Measurements from ENCODE around the gene GPA33. TPM values are rescaled to one million over a fixed set of nuclear protein-coding genes. Genes with fewer than 3 reads are reported as not detected.
A peak's percentile ranks its signal among the peaks of the same experiment; 100 is the strongest.

GPA33 gene
- total RNA-seq, 3 donors from 2014 or later: 0.16 to 0.45 (median 0.20) TPM

DNA sequence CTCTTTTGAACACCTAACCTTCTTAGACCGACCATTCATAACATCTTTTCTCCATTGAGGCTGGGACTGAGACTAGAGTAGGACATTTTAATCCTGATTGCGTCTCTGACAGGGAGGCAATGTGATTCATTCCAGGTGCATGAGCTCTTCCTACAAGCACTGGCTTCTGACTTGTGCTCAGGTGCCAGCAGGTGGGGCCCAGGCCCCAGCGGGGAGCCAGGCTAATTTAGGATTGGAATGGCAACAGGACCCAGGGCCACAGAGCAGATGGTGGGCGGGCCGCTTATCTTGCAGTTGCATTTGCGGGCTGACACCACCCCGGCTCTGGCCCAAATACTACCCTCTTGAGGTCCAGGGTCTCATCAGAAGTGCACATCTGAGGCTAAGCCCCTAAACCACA is 4.1 kb downstream of the GPA33 start:
- ATAC-seq (no peak), DNase-seq (no peak)
- H3K27me3 Mint-ChIP-seq (ENCODE audit: low read depth): no peaks in the 10 kb centered on the region
- H3K4me3 Mint-ChIP-seq: no peak overlapping the region
- H3K4me1 Mint-ChIP-seq (ENCODE audit: low read depth): peaks cover 47% of the 10 kb centered on the region
- H3K36me3 Mint-ChIP-seq (ENCODE audit: insufficient read depth): peaks cover 2% of the 10 kb centered on the region
- no peaks in the 10 kb centered on the region for H3K9me3 Mint-ChIP-seq

- ATAC-seq: no peak
- Mint-ChIP-seq H3K9me3 (no peaks in the 10 kb centered on the region), H3K4me1 (ENCODE audit: low read depth) (peaks cover 38% of the 10 kb centered on the region)
Measured at GRCh38 chr1:167084757-167085156, 5.4 kb downstream of the GPA33 start.

DNA sequence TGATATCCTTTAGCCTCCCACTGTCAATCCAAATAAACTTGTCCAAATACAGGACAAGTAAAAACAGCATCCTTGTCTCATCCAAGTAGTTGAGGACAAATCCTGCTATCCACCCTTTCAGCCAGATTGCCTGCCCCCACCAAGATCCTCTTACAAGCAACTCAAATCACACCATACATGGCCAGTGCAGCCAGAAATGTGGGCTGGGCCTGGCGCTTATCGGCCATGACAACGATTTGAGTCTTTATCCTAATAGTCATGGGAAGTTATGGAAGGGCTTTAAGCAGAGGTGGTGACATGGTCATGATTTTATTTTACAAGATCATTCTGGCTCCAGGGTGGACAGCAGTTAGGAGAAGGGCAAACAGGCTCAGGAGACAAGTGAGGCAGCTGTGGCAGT is 6.3 kb downstream of the GPA33 start:
- Mint-ChIP-seq H3K36me3 (ENCODE audit: insufficient read depth) (peaks cover 8% of the 10 kb centered on the region), H3K27me3 (ENCODE audit: low read depth) (no peaks in the 10 kb centered on the region), H3K4me3 (no peak overlapping the region), H3K4me1 (ENCODE audit: low read depth) (peaks cover 29% of the 10 kb centered on the region), H3K9me3 (no peaks in the 10 kb centered on the region)
- ATAC-seq (no peak), DNase-seq (no peak)

More at GRCh38 chr1:167084757-167085156, 5.4 kb downstream of the GPA33 start:
- H3K36me3 Mint-ChIP-seq (ENCODE audit: insufficient read depth): peaks cover 8% of the 10 kb centered on the region
- DNase-seq: no peak
- H3K4me3 Mint-ChIP-seq: no peak overlapping the region
- H3K27me3 Mint-ChIP-seq (ENCODE audit: low read depth): no peaks in the 10 kb centered on the region

GRCh38 chr1:167083066-167083665 is 7.0 kb downstream of the GPA33 start:
- H3K4me3 Mint-ChIP-seq: no peak overlapping the region
- no peaks in the 10 kb centered on the region for H3K27me3 Mint-ChIP-seq (ENCODE audit: low read depth)
- peaks cover 8% of the 10 kb centered on the region for H3K36me3 Mint-ChIP-seq (ENCODE audit: insufficient read depth)
- ATAC-seq: no peak
- no peak for DNase-seq
- peaks cover 25% of the 10 kb centered on the region for H3K4me1 Mint-ChIP-seq (ENCODE audit: low read depth)
- no peaks in the 10 kb centered on the region for H3K9me3 Mint-ChIP-seq

DNA sequence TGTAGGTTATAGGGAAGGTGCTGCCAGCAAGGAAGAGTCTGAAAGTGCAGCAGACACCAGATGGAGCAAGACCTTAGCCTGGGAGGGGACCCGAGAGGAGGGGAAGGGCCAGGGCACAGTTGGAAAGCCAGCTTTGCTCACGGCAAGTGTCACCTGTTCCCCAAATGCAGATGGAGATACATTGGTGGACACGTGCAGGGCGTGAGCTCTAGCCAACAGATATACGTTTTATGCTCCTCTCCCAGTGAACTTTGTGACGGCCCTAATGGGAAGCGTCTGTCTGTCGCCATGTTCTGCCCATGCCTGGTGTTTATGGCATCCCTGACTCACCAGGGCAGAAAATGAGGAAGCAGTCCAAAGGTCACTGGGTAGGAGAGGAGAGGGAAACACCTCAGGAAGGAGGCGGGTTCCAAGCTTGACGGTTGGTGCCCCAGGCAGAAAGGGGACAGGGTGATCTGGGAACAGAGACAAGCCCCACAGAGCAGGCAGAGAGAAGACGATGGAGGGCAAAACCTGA is 7.6 kb downstream of the GPA33 start:
- Mint-ChIP-seq H3K4me3 (no peak overlapping the region), H3K27me3 (ENCODE audit: low read depth) (no peaks in the 10 kb centered on the region), H3K36me3 (ENCODE audit: insufficient read depth) (peaks cover 8% of the 10 kb centered on the region), H3K4me1 (ENCODE audit: low read depth) (peaks cover 23% of the 10 kb centered on the region), H3K9me3 (no peaks in the 10 kb centered on the region)
- DNase-seq: no peak
- no peak for ATAC-seq

DNA sequence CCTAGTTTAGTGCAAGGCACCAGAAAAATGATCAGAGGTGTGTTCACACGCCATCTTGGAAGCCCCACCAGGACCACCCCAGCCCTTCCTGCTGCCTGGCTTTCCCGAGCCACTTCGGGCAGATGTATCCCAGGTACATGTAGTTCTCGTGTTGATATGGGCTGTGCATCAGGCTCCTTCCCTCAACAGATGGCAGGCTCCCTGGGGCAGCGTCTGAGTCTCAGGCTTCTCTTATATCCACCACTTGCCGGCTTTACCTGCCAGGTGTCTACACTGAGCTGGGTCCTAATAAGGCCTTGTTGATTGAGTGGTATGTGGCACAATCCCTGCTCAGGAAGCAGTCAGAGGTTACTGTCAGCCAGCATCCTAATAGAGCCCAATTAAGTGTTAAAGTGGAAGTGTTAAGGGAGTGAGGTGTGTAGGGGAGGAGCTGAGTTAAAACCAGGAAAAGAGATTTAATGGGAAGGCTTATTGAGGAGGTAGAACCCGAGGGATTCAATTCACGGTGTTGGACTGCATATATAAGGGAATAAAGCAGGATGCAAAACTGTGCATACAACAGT is 8.5 kb downstream of the GPA33 start:
- Mint-ChIP-seq H3K36me3 (ENCODE audit: insufficient read depth) (peaks cover 8% of the 10 kb centered on the region), H3K9me3 (no peaks in the 10 kb centered on the region), H3K27me3 (ENCODE audit: low read depth) (no peaks in the 10 kb centered on the region), H3K4me1 (ENCODE audit: low read depth) (peaks cover 20% of the 10 kb centered on the region), H3K4me3 (no peak overlapping the region)
- ATAC-seq (no peak), DNase-seq (no peak)

- H3K36me3 Mint-ChIP-seq (ENCODE audit: insufficient read depth): peaks cover 8% of the 10 kb centered on the region
- H3K9me3 Mint-ChIP-seq: no peaks in the 10 kb centered on the region
- no peak overlapping the region for H3K4me3 Mint-ChIP-seq
- no peaks in the 10 kb centered on the region for H3K27me3 Mint-ChIP-seq (ENCODE audit: low read depth)
- ATAC-seq (no peak), DNase-seq (no peak)
- H3K4me1 Mint-ChIP-seq (ENCODE audit: low read depth): peaks cover 33% of the 10 kb centered on the region
Measured at GRCh38 chr1:167077868-167078210, 12.3 kb downstream of the GPA33 start.

- no peak for DNase-seq
- peaks cover 32% of the 10 kb centered on the region for H3K4me1 Mint-ChIP-seq (ENCODE audit: low read depth)
- peaks cover 8% of the 10 kb centered on the region for H3K36me3 Mint-ChIP-seq (ENCODE audit: insufficient read depth)
Measured at GRCh38 chr1:167077128-167077867, 12.9 kb downstream of the GPA33 start.

GRCh38 chr1:167076136-167076710 is 14.0 kb downstream of the GPA33 start:
- Mint-ChIP-seq H3K36me3 (ENCODE audit: insufficient read depth) (peaks cover 7% of the 10 kb centered on the region), H3K4me3 (no peak overlapping the region), H3K4me1 (ENCODE audit: low read depth) (peaks cover 30% of the 10 kb centered on the region), H3K9me3 (no peaks in the 10 kb centered on the region), H3K27me3 (ENCODE audit: low read depth) (no peaks in the 10 kb centered on the region)
- ATAC-seq: no peak
- DNase-seq: no peak

More at GRCh38 chr1:167077128-167077867, 12.9 kb downstream of the GPA33 start:
- no peak overlapping the region for H3K4me3 Mint-ChIP-seq
- no peaks in the 10 kb centered on the region for H3K27me3 Mint-ChIP-seq (ENCODE audit: low read depth)
- no peaks in the 10 kb centered on the region for H3K9me3 Mint-ChIP-seq
- no peak for ATAC-seq

- Mint-ChIP-seq H3K4me3 (no peak overlapping the region), H3K36me3 (ENCODE audit: insufficient read depth) (peaks cover 4% of the 10 kb centered on the region), H3K4me1 (ENCODE audit: low read depth) (peaks cover 15% of the 10 kb centered on the region), H3K9me3 (no peaks in the 10 kb centered on the region), H3K27me3 (ENCODE audit: low read depth) (no peaks in the 10 kb centered on the region)
- DNase-seq (no peak), ATAC-seq (no peak)
Measured at GRCh38 chr1:167071286-167071685, 18.9 kb downstream of the GPA33 start.

GRCh38 chr1:167068761-167069160 is 21.4 kb downstream of the GPA33 start:
- Mint-ChIP-seq H3K36me3 (ENCODE audit: insufficient read depth) (peaks cover 4% of the 10 kb centered on the region), H3K4me3 (no peak overlapping the region), H3K27me3 (ENCODE audit: low read depth) (no peaks in the 10 kb centered on the region), H3K4me1 (ENCODE audit: low read depth) (no peaks in the 10 kb centered on the region), H3K9me3 (no peaks in the 10 kb centered on the region)
- ATAC-seq (no peak), DNase-seq (no peak)

DNA sequence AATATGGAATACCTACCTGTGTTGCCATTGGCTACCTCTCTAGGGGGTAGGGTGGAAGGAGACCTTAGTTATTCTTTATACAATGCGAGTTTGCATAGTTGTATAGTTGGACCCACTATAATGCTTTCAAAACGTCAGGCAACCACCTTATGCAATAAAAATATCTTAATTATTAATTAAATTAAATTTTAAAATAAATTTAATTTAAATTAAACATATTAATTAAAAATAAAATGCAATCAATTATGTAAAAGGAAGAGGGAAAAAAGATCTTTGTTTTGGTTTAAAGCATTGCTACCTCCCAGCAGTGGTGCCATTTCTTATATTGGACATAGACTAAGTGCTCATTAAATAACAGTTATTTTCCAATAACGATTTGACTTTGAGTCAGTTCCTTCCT is 22.3 kb downstream of the GPA33 start:
- Mint-ChIP-seq H3K27me3 (ENCODE audit: low read depth) (no peaks in the 10 kb centered on the region), H3K9me3 (no peaks in the 10 kb centered on the region), H3K36me3 (ENCODE audit: insufficient read depth) (peaks cover 6% of the 10 kb centered on the region), H3K4me1 (ENCODE audit: low read depth) (no peaks in the 10 kb centered on the region), H3K4me3 (no peak overlapping the region)
- ATAC-seq (no peak), DNase-seq (no peak)

GRCh38 chr1:167066333-167067122 is 23.6 kb downstream of the GPA33 start:
- Mint-ChIP-seq H3K36me3 (ENCODE audit: insufficient read depth) (peaks cover 6% of the 10 kb centered on the region), H3K4me1 (ENCODE audit: low read depth) (no peaks in the 10 kb centered on the region), H3K27me3 (ENCODE audit: low read depth) (no peaks in the 10 kb centered on the region), H3K4me3 (no peak overlapping the region), H3K9me3 (no peaks in the 10 kb centered on the region)
- DNase-seq: peak; percentile 80
- peak; percentile 93 to 97 for ATAC-seq

DNA sequence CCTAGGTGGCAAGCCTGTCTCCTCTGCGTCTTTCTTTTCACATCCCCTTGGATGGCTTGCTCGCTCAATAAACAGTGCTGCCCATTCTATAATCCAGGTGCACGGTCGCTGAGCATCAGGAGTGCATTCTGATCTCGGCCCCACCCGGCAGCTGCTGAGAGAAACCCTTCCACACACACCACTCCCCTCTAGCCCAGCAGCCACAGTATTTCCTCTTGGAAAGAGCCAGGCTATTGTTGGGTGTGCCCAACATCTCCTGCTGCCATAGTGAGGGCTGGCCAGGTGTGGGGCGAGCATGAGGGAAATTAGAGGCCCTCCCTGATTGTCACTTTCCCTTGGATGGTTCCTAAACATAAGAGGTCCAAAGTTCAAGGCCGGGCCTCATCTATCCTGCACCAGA is 24.7 kb downstream of the GPA33 start:
- no peak for ATAC-seq
- Mint-ChIP-seq H3K4me1 (ENCODE audit: low read depth) (no peaks in the 10 kb centered on the region), H3K27me3 (ENCODE audit: low read depth) (no peaks in the 10 kb centered on the region)

More for the DNA sequence above, 24.7 kb downstream of the GPA33 start:
- Mint-ChIP-seq H3K4me3 (no peak overlapping the region), H3K9me3 (no peaks in the 10 kb centered on the region), H3K36me3 (ENCODE audit: insufficient read depth) (peaks cover 6% of the 10 kb centered on the region)
- DNase-seq: no peak

Measured in activated T-cell treated with anti-CD3 and anti-CD28 coated beads, Interleukin-2, amount 50 U/mL, for 4 hours (primary cell).